PFSK-1 (cell line): ENCODE measurements around the gene VPS11.

Experiments used
- FOXP2 ChIP-seq: optimal IDR thresholded peaks from 2 replicates; pipeline ENCODE3; 2011; ENCODE audit warnings: borderline replicate concordance, control low read depth, inconsistent platforms; ENCODE audit not compliant: insufficient read depth; ENCODE audit errors: extremely low read length, extremely low read depth
- POLR2AphosphoS5 ChIP-seq: IDR thresholded peaks from 2 replicates; pipeline ENCODE4 v1.6.1; 2012; ENCODE audit warnings: low read depth, mild to moderate bottlenecking, control low read depth, low read length, moderate library complexity
- REST ChIP-seq, 2 experiments: IDR thresholded peaks; 2 replicates each; pipeline versions ENCODE4 v1.6.1 to v1.8.0; 2011 to 2012; ENCODE audit warnings: low read depth in 2 of 2, low read length in 2 of 2, control low read depth in 1 of 2, inconsistent platforms in 1 of 2, mild to moderate bottlenecking in 1 of 2, moderate library complexity in 1 of 2; ENCODE audit not compliant: insufficient read depth in 1 of 2
- SIN3A ChIP-seq: IDR thresholded peaks from 2 replicates; pipeline ENCODE4 v1.6.1; 2012; ENCODE audit warnings: mild to moderate bottlenecking, low read length, moderate library complexity, borderline replicate concordance; ENCODE audit not compliant: insufficient read depth
- TAF1 ChIP-seq: IDR thresholded peaks from 2 replicates; pipeline ENCODE4 v1.6.1; 2012; ENCODE audit warnings: low read length, control low read depth, borderline replicate concordance; ENCODE audit not compliant: insufficient read depth

The VPS11 gene

GRCh38 chr11:119117004-119117706 is 49.5 kb downstream of the VPS11 start:
- TF ChIP-seq TAF1: no peak
- no peak for TF ChIP-seq POLR2AphosphoS5
- TF ChIP-seq FOXP2: no peak
- no peak for TF ChIP-seq SIN3A
- TF ChIP-seq REST (IDR thresholded peaks at IDR 0.05; ENCODE audit: insufficient read depth in 1 of 2, low read depth in 2 of 2, low read length in 2 of 2): no peak

GRCh38 chr11:119118227-119118626 is 50.6 kb downstream of the VPS11 start:
- TF ChIP-seq FOXP2 (no peak), TAF1 (no peak), SIN3A (no peak), REST (IDR thresholded peaks at IDR 0.05; ENCODE audit: insufficient read depth in 1 of 2, low read depth in 2 of 2, low read length in 2 of 2) (no peak), POLR2AphosphoS5 (no peak)

GRCh38 chr11:119118946-119119345 is 51.3 kb downstream of the VPS11 start:
- TF ChIP-seq POLR2AphosphoS5 (no peak), SIN3A (no peak), REST (IDR thresholded peaks at IDR 0.05; ENCODE audit: insufficient read depth in 1 of 2, low read depth in 2 of 2, low read length in 2 of 2) (no peak), TAF1 (no peak), FOXP2 (no peak)

GRCh38 chr11:119120639-119121007 is 53.0 kb downstream of the VPS11 start:
- TF ChIP-seq REST (IDR thresholded peaks at IDR 0.05; ENCODE audit: insufficient read depth in 1 of 2, low read depth in 2 of 2, low read length in 2 of 2) (no peak), SIN3A (peak; percentile 25; the same call in 1 of the 2 replicates), FOXP2 (no peak), TAF1 (no peak), POLR2AphosphoS5 (no peak)
